ENCODE data around the gene PHF24.
"Not testable (repeated sequence)": the region's sequence is repeated elsewhere in the genome, so short reads cannot be mapped to it uniquely, and the experiment has no call there.

Gene PHF24

DNA sequence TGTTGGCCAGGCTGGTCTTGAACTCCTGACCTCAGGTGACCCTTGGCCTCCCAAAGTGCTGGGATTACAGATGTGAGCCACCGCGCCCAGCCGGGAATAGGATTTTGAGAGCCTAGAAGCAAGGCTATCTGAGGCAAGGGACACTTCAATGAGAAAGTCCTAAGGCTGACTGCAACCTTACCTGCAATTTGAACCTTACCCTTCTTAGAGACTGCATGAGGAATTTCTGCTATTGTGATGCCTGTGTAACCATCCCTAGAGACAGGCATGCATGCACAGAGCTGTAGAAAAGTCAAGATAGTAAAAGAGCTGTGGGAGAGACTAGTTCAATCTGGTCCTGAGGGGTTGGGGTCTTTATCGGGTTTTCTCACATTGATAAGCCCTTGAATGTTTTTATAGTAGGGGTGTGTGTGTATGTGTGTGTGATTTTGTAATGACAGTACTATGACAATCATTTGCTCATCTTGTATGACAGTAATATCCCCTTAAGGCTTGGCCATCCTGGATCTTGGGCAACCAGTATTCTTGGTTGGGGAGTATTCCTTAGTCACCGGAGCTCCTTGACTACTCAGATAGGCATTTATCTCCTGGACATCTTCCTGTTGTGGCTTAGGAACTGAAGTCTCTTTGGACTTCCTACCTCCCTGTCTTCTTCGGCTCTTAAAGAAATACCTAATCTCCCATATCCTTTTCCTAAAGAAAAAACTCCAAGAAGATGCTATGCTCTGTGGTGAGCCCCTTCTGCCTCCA is 42.6 kb downstream of the PHF24 start:
- Histone ChIP-seq H3K9ac (ENCODE audit: low read length) (no peak overlapping the region), H3K9me3 (ENCODE audit: low read length) (no peaks in the 10 kb centered on the region), H3K27ac (ENCODE audit: low read depth, low read length) (no peak overlapping the region), H3K27me3 (ENCODE audit: control insufficient read depth in 1 of 2, insufficient read depth in 2 of 2, low read length in 2 of 2) (no peaks in the 10 kb centered on the region), H3K36me3 (ENCODE audit: insufficient read depth, low read length) (peaks cover 24% of the 10 kb centered on the region), H3K4me1 (ENCODE audit: insufficient read depth, low read length) (peaks cover 6% of the 10 kb centered on the region), H3K4me3 (ENCODE audit: low read depth in 1 of 2, low read length in 2 of 2) (no peak overlapping the region)

DNA sequence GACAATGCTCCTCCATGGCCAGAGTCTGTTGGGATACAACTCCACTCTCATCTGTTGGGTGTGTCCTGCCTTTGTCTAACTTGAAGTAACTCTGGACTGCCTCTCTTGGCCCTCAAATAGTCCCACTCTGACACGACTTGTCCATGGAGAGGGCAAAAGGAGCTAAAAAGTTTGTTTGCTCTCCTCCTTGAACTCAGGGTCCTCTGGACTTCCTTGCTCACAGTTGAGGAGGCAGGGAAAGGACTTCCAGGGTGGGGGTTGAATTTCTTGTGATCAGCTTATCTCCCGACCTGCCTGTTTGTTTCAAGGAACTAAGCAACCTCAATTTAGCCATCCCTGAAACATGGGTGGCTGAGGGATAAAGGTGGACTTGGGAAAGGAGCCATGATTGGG is 43.2 kb downstream of the PHF24 start:
- Histone ChIP-seq H3K9me3 (ENCODE audit: low read length) (no peaks in the 10 kb centered on the region), H3K4me1 (ENCODE audit: insufficient read depth, low read length) (peaks cover 3% of the 10 kb centered on the region), H3K9ac (ENCODE audit: low read length) (no peak overlapping the region), H3K4me3 (ENCODE audit: low read depth in 1 of 2, low read length in 2 of 2) (no peak overlapping the region), H3K36me3 (ENCODE audit: insufficient read depth, low read length) (peaks cover 18% of the 10 kb centered on the region), H3K27me3 (ENCODE audit: control insufficient read depth in 1 of 2, insufficient read depth in 2 of 2, low read length in 2 of 2) (no peaks in the 10 kb centered on the region), H3K27ac (ENCODE audit: low read depth, low read length) (no peak overlapping the region)

DNA sequence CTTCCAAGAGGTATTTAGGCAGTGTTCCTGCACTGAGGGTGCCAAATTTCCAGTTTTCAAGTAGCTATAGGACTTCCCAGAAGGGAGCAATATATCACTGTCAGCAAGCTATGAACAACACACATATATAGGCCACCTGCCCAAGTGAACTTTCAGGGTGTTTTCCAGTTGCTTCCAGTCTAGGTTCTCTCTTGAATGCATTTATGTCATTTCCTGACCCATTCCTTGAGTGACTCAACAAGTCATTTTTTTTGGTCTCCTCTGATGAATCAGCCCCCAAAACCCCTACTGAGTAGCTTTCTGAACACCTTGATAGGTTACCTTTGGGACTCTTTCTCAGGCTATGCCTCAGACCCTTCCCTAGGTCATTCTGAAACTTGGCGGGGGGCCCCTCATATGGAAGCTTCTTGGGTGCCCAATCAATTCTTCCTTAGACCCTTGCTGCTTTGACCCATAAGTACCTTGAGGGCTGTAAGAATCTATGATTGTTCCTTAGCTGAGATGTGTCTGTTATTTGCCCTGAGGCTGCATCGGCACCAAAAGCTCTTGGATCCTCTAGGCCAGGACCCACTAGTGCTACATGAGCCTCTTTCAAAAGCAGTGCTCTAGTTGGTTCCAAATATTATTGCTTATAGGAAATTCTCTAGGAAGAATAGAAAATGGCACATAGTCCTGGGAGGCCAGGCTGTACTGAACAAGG is 43.9 kb downstream of the PHF24 start:
- H3K27me3 ChIP-seq (ENCODE audit: control insufficient read depth in 1 of 2, insufficient read depth in 2 of 2, low read length in 2 of 2), result no peaks in the 10 kb centered on the region
- H3K36me3 ChIP-seq (ENCODE audit: insufficient read depth, low read length), result peaks cover 12% of the 10 kb centered on the region
- H3K27ac ChIP-seq (ENCODE audit: low read depth, low read length), result no peak overlapping the region
- peaks cover 3% of the 10 kb centered on the region for H3K4me1 ChIP-seq (ENCODE audit: insufficient read depth, low read length)
- no peak overlapping the region for H3K9ac ChIP-seq (ENCODE audit: low read length)
- no peak overlapping the region for H3K4me3 ChIP-seq (ENCODE audit: low read depth in 1 of 2, low read length in 2 of 2)
- H3K9me3 ChIP-seq (ENCODE audit: low read length), result no peaks in the 10 kb centered on the region

DNA sequence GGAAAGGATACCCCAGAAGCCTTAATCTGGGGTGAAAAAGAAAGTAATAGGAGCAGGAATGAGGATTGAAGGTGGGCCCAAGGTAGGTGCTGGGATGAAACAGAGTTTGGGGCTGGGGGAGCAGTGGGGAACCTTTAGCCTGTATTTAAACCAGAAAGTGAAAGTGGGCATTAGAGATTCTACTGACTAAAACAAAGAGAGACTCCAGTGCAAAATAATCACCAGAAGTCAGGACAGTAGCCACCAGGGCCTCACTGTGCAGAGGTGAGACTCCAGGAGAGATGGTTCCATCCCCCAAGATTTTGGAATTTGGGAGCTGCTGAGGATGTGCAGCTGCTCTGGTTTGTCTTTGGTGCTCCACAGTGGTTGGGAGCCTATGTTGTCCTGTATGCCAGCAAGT is 44.5 kb downstream of the PHF24 start:
- no peak overlapping the region for H3K4me3 ChIP-seq (ENCODE audit: low read depth in 1 of 2, low read length in 2 of 2)

DNA sequence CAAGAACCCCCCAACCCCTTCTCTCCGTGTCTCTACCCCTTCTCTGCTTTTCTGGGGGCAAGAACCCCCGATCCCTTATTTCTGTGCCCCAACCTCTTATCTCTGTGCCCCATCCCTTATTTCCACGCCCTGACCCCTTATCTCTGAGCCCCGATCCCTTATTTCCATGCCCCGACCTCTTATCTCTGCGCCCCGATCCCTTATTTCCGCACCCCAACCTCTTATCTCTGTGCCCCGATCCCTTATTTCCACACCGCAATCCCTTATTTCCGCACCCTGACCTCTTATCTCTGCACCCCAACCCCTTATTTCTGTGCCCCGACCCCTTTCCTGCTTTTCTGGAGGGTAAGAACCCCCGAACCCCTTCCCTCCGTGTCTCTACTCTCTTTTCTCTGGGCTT is 46.2 kb downstream of the PHF24 start:
- H3K36me3 ChIP-seq (ENCODE audit: insufficient read depth, low read length); H3K9ac ChIP-seq (ENCODE audit: low read length); H3K4me3 ChIP-seq (ENCODE audit: low read depth in 1 of 2, low read length in 2 of 2); H3K4me1 ChIP-seq (ENCODE audit: insufficient read depth, low read length); H3K27me3 ChIP-seq (ENCODE audit: control insufficient read depth in 1 of 2, insufficient read depth in 2 of 2, low read length in 2 of 2); H3K9me3 ChIP-seq (ENCODE audit: low read length); H3K27ac ChIP-seq (ENCODE audit: low read depth, low read length): not testable (repeated sequence)

More for the DNA sequence above, 44.5 kb downstream of the PHF24 start:
- no peak overlapping the region for H3K27ac ChIP-seq (ENCODE audit: low read depth, low read length)
- H3K9ac ChIP-seq (ENCODE audit: low read length), result no peak overlapping the region
- H3K9me3 ChIP-seq (ENCODE audit: low read length), result no peaks in the 10 kb centered on the region
- H3K4me1 ChIP-seq (ENCODE audit: insufficient read depth, low read length), result no peaks in the 10 kb centered on the region
- H3K27me3 ChIP-seq (ENCODE audit: control insufficient read depth in 1 of 2, insufficient read depth in 2 of 2, low read length in 2 of 2), result no peaks in the 10 kb centered on the region
- H3K36me3 ChIP-seq (ENCODE audit: insufficient read depth, low read length), result peaks cover 5% of the 10 kb centered on the region

DNA sequence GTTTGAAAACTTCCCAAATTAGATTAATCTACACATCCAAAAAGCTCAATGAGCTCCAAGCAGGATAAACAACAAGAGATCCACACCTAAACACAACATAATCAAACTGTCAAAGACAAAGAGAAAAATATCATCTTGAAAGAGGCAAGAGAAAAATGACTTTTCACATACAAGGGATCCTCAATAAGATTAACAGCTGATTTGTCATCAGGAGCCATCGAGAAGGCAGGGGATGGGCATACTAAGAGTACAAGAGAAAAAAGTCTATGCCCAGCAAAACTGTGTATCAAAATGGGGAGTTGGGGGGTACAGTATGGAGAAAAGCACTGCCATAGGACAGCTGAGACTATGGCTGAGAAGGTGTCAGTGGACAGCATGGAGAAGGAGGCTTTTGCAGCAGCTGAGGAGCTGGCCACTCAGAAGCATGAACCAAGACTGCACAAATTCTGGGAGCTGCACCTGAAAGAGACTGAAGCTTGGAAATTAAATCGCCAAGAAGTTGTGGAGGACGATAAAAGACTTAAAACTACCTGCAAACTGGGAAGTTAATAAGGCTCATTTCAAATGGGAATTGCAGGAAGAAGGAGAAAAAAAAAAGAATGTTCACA is 52.4 kb downstream of the PHF24 start:
- Histone ChIP-seq H3K9ac (ENCODE audit: low read length) (no peak overlapping the region), H3K27ac (ENCODE audit: low read depth, low read length) (no peak overlapping the region), H3K4me3 (ENCODE audit: low read depth in 1 of 2, low read length in 2 of 2) (no peak overlapping the region), H3K9me3 (ENCODE audit: low read length) (no peaks in the 10 kb centered on the region), H3K36me3 (ENCODE audit: insufficient read depth, low read length) (peaks cover 9% of the 10 kb centered on the region), H3K4me1 (ENCODE audit: insufficient read depth, low read length) (no peaks in the 10 kb centered on the region), H3K27me3 (ENCODE audit: control insufficient read depth in 1 of 2, insufficient read depth in 2 of 2, low read length in 2 of 2) (no peaks in the 10 kb centered on the region)

DNA sequence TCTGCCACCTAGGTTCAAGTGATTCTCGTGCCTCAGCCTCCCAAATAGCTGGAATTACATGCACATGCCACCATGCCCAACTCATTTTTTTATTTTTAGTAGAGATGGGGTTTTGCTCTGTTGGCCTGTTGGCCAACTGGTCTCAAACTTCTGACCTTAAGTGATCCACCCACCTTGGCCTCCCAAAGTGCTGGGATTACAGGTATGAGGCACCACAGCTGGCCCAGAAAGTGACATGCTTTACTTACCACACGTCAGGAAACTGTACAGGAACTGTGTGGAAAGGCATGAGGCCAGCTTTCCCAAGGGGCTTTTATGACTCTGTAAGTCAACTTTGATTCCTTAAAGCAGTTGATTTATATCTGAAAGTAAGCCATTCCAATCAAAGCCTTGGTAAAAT is 56.4 kb downstream of the PHF24 start:
- Histone ChIP-seq H3K36me3 (ENCODE audit: insufficient read depth, low read length) (peaks cover 9% of the 10 kb centered on the region), H3K4me3 (ENCODE audit: low read depth in 1 of 2, low read length in 2 of 2) (no peak overlapping the region), H3K27ac (ENCODE audit: low read depth, low read length) (no peak overlapping the region), H3K9me3 (ENCODE audit: low read length) (no peaks in the 10 kb centered on the region), H3K27me3 (ENCODE audit: control insufficient read depth in 1 of 2, insufficient read depth in 2 of 2, low read length in 2 of 2) (no peaks in the 10 kb centered on the region), H3K4me1 (ENCODE audit: insufficient read depth, low read length) (no peaks in the 10 kb centered on the region), H3K9ac (ENCODE audit: low read length) (no peak overlapping the region)

DNA sequence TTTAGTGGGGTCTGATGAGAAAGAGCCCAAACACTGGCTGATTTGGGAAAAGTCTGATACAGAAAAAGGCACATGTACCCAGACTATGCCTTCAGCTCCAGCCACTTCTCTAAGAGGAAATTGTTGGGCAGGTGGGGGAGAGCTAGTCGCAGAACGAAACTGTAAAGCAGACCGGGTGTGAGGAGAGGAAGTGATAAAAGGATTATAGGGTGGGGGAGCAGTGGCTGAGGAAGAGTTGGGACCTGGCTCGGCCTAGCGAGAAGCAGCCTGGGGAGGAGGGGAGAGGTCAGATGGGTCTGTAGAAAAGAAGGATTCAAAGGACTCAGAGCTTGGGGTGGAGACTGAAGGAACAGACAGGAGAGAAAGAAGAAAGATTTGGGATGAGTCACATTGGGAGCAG is 65.4 kb downstream of the PHF24 start:
- H3K27ac ChIP-seq (ENCODE audit: low read depth, low read length); H3K4me3 ChIP-seq (ENCODE audit: low read depth in 1 of 2, low read length in 2 of 2); H3K36me3 ChIP-seq (ENCODE audit: insufficient read depth, low read length); H3K9ac ChIP-seq (ENCODE audit: low read length); H3K4me1 ChIP-seq (ENCODE audit: insufficient read depth, low read length); H3K27me3 ChIP-seq (ENCODE audit: control insufficient read depth in 1 of 2, insufficient read depth in 2 of 2, low read length in 2 of 2); H3K9me3 ChIP-seq (ENCODE audit: low read length): not testable (repeated sequence)

DNA sequence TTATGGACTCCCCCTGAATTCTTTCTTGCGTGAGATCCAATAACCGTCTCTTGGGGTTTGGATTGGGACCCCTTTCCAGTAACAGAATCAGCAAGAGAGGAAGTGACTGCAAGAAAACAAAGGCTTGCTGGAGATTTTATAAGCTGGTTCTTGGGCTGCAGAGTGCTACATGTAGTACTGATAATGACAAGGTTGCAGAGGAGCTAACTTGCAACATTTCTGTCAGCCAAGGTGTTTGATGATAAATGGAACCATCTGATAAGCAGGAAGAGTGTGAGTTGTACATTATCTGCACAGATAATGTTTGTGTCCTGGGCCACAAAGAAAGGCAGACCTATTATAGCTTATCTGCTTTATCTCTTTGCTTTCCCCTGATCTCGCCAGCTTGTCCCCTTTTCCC is 68.6 kb downstream of the PHF24 start:
- Histone ChIP-seq H3K4me1 (ENCODE audit: insufficient read depth, low read length) (no peaks in the 10 kb centered on the region), H3K27me3 (ENCODE audit: control insufficient read depth in 1 of 2, insufficient read depth in 2 of 2, low read length in 2 of 2) (no peaks in the 10 kb centered on the region), H3K9me3 (ENCODE audit: low read length) (no peaks in the 10 kb centered on the region), H3K36me3 (ENCODE audit: insufficient read depth, low read length) (no peaks in the 10 kb centered on the region), H3K9ac (ENCODE audit: low read length) (no peak overlapping the region), H3K27ac (ENCODE audit: low read depth, low read length) (no peak overlapping the region), H3K4me3 (ENCODE audit: low read depth in 1 of 2, low read length in 2 of 2) (no peak overlapping the region)

DNA sequence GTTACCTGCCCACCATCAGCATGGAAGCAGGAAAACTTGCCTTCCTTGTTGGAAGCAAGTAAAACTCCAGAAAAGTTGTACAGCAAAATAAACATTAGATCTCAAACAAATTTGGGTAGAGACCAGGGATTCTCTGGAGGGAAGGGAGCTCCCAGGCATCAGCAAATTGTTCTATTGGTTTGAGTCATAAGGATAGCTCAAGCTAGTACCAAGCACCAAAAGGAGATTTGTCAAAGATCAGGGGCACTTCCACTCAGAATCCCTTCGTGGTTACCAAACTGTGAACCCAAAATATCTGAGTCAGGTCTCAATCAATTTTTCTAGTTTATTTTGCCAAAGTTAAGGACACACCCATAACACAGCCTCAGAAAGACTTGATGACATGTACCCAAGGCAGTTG is 69.3 kb downstream of the PHF24 start:
- Histone ChIP-seq H3K27me3 (ENCODE audit: control insufficient read depth in 1 of 2, insufficient read depth in 2 of 2, low read length in 2 of 2) (no peaks in the 10 kb centered on the region), H3K9me3 (ENCODE audit: low read length) (no peaks in the 10 kb centered on the region), H3K27ac (ENCODE audit: low read depth, low read length) (no peak overlapping the region), H3K4me1 (ENCODE audit: insufficient read depth, low read length) (no peaks in the 10 kb centered on the region), H3K4me3 (ENCODE audit: low read depth in 1 of 2, low read length in 2 of 2) (no peak overlapping the region), H3K36me3 (ENCODE audit: insufficient read depth, low read length) (no peaks in the 10 kb centered on the region), H3K9ac (ENCODE audit: low read length) (no peak overlapping the region)

DNA sequence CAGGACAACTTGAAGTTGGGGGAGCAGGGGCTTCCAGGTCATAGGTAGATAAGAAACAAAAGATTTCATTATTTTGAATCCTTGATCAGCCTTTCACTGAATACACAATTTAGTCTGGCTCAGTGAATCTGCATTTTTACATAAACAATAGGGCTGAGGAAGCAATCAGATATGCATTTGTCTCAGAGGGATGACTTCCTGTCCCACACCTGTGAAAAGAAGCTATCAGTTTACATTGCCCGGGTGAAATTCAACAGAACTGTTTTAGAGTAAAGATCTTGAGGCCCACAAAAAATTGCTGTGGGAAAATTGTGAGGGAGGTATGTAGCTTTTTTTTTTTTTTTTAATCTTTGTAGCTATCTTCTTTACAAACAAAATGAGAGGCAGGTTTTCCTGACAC is 69.8 kb downstream of the PHF24 start:
- Histone ChIP-seq H3K9me3 (ENCODE audit: low read length) (no peaks in the 10 kb centered on the region), H3K4me1 (ENCODE audit: insufficient read depth, low read length) (no peaks in the 10 kb centered on the region), H3K9ac (ENCODE audit: low read length) (no peak overlapping the region), H3K27ac (ENCODE audit: low read depth, low read length) (no peak overlapping the region), H3K27me3 (ENCODE audit: control insufficient read depth in 1 of 2, insufficient read depth in 2 of 2, low read length in 2 of 2) (no peaks in the 10 kb centered on the region), H3K36me3 (ENCODE audit: insufficient read depth, low read length) (no peaks in the 10 kb centered on the region), H3K4me3 (ENCODE audit: low read depth in 1 of 2, low read length in 2 of 2) (no peak overlapping the region)
